Gastrocnemius medialis (tissue), 4 donors: ENCODE results near the gene VIPR2.
"Not testable (repeated sequence)": the region's sequence is repeated elsewhere in the genome, so short reads cannot be mapped to it uniquely, and the experiment has no call there.

ENCODE experiments used
- CTCF ChIP-seq, 5 experiments: fragments of 450-650 bp in 3 of 5; fragments of 200-600 bp in 2 of 5; sonication (generic) in 2 of 5; IDR thresholded peaks in 4 of 5; conservative IDR thresholded peaks in 1 of 5; 1 replicate in 4 of 5; 2 replicates in 1 of 5; pipeline ENCODE4 v1.5.1; 2016 to 2019; ENCODE audit warnings: antibody characterized with exemption in 5 of 5, mild to moderate bottlenecking in 3 of 5, moderate library complexity in 3 of 5
- POLR2A ChIP-seq, 2 donors: fragments of 450-650 bp; IDR thresholded peaks; one replicate each; pipeline ENCODE4 v1.6.1; 2017; ENCODE audit warnings: antibody characterized with exemption in 2 of 2, mild to moderate bottlenecking in 2 of 2, moderate library complexity in 2 of 2

DNA sequence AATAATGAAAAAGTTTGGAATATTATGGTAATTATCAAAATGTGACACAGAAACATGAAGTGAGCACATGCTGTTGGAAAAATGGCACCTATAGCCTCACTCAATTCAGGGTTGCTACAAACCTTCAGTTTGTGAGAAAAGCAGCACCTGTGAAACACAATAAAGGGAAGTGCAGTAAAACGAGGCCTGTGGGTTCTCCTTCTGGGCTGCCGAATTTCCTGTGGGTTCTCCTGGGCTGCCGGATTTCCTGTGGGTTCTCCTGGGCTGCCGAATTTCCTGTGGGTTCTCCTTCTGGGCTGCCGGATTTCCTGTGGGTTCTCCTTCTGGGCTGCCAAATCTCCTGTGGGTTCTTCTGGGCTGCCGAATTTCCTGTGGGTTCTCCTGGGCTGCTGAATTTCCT is 30.4 kb upstream of the VIPR2 start:
- TF ChIP-seq CTCF (IDR thresholded peaks at IDR 0.05 in 4 of 5, conservative IDR thresholded peaks at IDR 0.05 in 1 of 5); POLR2A (IDR thresholded peaks at IDR 0.05): not testable (repeated sequence)
